Measurements from ENCODE around the gene CDH13.

DNA sequence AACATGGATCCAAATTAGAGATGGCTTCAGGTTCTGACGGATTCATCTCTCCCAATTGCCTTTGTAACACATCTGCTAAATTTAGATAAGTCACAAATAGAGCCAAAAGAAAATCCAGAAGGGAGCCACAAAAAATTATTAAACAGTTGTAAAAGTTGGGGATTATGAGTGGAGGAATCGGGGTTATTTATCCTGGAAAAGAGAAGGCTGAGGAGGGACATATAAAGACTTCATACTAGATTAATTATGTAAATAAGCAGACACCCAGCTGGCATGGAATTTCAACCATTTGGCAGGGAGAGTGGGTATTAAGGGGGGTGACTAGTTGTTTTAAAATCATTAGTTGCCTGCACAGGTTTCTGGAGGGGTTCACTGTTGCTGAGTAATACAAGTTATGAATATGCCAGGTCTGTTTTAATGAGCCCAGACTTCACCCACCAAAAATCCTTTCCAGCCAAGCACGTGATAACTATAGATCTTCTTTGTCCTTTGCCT is 89.6 kb downstream of the CDH13 start:
- TF ChIP-seq, protein P1, sequence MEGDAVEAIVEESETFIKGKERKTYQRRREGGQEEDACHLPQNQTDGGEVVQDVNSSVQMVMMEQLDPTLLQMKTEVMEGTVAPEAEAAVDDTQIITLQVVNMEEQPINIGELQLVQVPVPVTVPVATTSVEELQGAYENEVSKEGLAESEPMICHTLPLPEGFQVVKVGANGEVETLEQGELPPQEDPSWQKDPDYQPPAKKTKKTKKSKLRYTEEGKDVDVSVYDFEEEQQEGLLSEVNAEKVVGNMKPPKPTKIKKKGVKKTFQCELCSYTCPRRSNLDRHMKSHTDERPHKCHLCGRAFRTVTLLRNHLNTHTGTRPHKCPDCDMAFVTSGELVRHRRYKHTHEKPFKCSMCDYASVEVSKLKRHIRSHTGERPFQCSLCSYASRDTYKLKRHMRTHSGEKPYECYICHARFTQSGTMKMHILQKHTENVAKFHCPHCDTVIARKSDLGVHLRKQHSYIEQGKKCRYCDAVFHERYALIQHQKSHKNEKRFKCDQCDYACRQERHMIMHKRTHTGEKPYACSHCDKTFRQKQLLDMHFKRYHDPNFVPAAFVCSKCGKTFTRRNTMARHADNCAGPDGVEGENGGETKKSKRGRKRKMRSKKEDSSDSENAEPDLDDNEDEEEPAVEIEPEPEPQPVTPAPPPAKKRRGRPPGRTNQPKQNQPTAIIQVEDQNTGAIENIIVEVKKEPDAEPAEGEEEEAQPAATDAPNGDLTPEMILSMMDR (IDR thresholded peaks at IDR 0.05), result no peak
- TF ChIP-seq POLR2A (IDR thresholded peaks at IDR 0.05), result no peak
